22Rv1 (cell line): ENCODE measurements around the gene LHB.

Source experiments
- H3K27ac ChIP-seq: fragments of 450-650 bp; 2 replicates; pipeline ENCODE4 v1.5.1; 2017
- CTCF ChIP-seq: fragments of 450-650 bp; IDR thresholded peaks from 2 replicates; pipeline ENCODE4 v1.5.1; 2017; ENCODE audit warnings: mild to moderate bottlenecking
- ZFX ChIP-seq: fragments of 450-650 bp; IDR thresholded peaks from 2 replicates; pipeline ENCODE4 v1.6.1; 2017; ENCODE audit warnings: antibody characterized with exemption, borderline replicate concordance

The LHB gene

GRCh38 chr19:49020342-49020741 lies 3.5 kb upstream of the LHB start:
- TF ChIP-seq ZFX = no peak
- no peak for TF ChIP-seq CTCF
- no peak overlapping the region for H3K27ac ChIP-seq

- peak overlapping the region; percentile 87 for H3K27ac ChIP-seq
- peak; percentile 45 for TF ChIP-seq CTCF
- no peak for TF ChIP-seq ZFX
Observed at GRCh38 chr19:49019242-49019932, 2.5 kb upstream of the LHB start.

- peak overlapping the region; percentile 87 for H3K27ac ChIP-seq
Observed at GRCh38 chr19:49018388-49019241, 1.7 kb upstream of the LHB start.

- H3K27ac ChIP-seq = peak overlapping the region; percentile 87
- TF ChIP-seq ZFX = no peak
- peak; percentile 80 for TF ChIP-seq CTCF
Observed at GRCh38 chr19:49017666-49018351, 918 bp upstream of the LHB start.

- no peak overlapping the region for H3K27ac ChIP-seq
- TF ChIP-seq CTCF (no peak), ZFX (no peak)
Observed at GRCh38 chr19:49016067-49016839, 638 bp downstream of the LHB start.

GRCh38 chr19:49014870-49015255 lies 2.0 kb downstream of the LHB start:
- no peak overlapping the region for H3K27ac ChIP-seq
- no peak for TF ChIP-seq CTCF
- no peak for TF ChIP-seq ZFX

- H3K27ac ChIP-seq = no peak overlapping the region
- no peak for TF ChIP-seq CTCF
- TF ChIP-seq ZFX = no peak
Observed at GRCh38 chr19:49014123-49014869, 2.6 kb downstream of the LHB start.
